Nephron (organoid): Measurements from ENCODE around the gene YTHDC1.

Experiments used
- H3K27ac Mint-ChIP-seq, 3 experiments: 2 replicates each; pipeline ENCODE4 v1.8.0; 2020; ENCODE audit warnings: mixed read lengths in 3 of 3, mild to moderate bottlenecking in 2 of 3, moderate library complexity in 1 of 3
- H3K27me3 Mint-ChIP-seq: 2 replicates; pipeline ENCODE4 v1.8.0; 2021; ENCODE audit warnings: low read depth, mild to moderate bottlenecking, moderate library complexity, mixed read lengths
- H3K36me3 Mint-ChIP-seq: 2 replicates; pipeline ENCODE4 v1.8.0; 2020; ENCODE audit warnings: low read depth, mixed read lengths
- H3K4me1 Mint-ChIP-seq: 2 replicates; pipeline ENCODE4 v1.8.0; 2020; ENCODE audit warnings: mixed read lengths
- H3K4me3 Mint-ChIP-seq, 3 experiments: 2 replicates each; pipeline ENCODE4 v1.8.0; 2020; ENCODE audit warnings: mild to moderate bottlenecking in 3 of 3, mixed read lengths in 3 of 3, moderate library complexity in 2 of 3
- H3K9me3 Mint-ChIP-seq: 2 replicates; pipeline ENCODE4 v1.8.0; 2020; ENCODE audit warnings: mixed read lengths
- TF ChIP-seq, protein P1 (sequence below), 3 experiments: fragments of 200-600 bp; sonication (generic); IDR thresholded peaks; one replicate each; pipeline ENCODE4 v1.5.0; 2021; ENCODE audit warnings: antibody characterized with exemption in 3 of 3; ENCODE audit not compliant: unreplicated experiment in 3 of 3

Gene YTHDC1

DNA sequence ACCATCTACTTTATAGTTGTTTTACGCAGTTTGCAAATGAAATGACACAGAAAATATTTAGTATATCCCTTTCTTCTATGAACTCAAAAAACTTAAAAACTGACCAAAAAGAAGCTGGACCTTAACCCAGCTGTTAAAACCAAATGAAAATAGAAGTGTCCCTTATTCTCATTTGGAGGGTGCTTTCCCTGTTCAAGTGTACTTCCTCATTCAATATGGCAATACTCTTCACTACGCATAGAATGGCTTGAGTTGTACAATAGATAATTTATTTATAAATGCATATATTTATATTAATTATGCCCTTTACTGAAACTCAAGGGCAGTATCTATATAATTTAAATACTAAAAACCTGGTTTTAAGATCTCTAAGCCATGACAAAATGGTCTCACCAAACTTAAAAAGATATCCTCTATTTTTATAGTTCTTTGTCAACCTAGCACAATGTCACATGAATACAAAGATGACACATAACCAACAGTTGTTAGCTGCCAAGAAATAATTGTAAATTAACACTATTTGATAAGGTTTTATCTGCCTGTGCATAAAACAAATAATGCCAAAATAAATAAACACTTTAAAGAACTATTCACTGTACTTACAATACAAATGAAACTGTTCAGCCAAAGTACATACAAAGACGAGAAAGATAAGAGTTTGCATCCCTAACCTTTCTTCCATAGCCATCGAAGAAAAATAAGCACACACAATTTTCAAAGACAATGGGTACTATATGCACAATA, 25.2 kb downstream of the YTHDC1 start:
- TF ChIP-seq, protein P1, sequence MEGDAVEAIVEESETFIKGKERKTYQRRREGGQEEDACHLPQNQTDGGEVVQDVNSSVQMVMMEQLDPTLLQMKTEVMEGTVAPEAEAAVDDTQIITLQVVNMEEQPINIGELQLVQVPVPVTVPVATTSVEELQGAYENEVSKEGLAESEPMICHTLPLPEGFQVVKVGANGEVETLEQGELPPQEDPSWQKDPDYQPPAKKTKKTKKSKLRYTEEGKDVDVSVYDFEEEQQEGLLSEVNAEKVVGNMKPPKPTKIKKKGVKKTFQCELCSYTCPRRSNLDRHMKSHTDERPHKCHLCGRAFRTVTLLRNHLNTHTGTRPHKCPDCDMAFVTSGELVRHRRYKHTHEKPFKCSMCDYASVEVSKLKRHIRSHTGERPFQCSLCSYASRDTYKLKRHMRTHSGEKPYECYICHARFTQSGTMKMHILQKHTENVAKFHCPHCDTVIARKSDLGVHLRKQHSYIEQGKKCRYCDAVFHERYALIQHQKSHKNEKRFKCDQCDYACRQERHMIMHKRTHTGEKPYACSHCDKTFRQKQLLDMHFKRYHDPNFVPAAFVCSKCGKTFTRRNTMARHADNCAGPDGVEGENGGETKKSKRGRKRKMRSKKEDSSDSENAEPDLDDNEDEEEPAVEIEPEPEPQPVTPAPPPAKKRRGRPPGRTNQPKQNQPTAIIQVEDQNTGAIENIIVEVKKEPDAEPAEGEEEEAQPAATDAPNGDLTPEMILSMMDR (IDR thresholded peaks at IDR 0.05; ENCODE audit: unreplicated experiment in 3 of 3), result no peak
- Mint-ChIP-seq H3K4me3 (no peak overlapping the region), H3K27ac (no peak overlapping the region), H3K27me3 (no peaks in the 10 kb centered on the region), H3K4me1 (no peaks in the 10 kb centered on the region), H3K36me3 (peaks cover 55% of the 10 kb centered on the region), H3K9me3 (no peaks in the 10 kb centered on the region)

GRCh38 chr4:68319040-68319439, 30.9 kb downstream of the YTHDC1 start:
- Mint-ChIP-seq H3K9me3 (no peaks in the 10 kb centered on the region), H3K27me3 (no peaks in the 10 kb centered on the region), H3K27ac (no peak overlapping the region), H3K36me3 (peaks cover 57% of the 10 kb centered on the region), H3K4me1 (no peaks in the 10 kb centered on the region), H3K4me3 (no peak overlapping the region)
- TF ChIP-seq, protein P1 (IDR thresholded peaks at IDR 0.05; ENCODE audit: unreplicated experiment in 3 of 3), result no peak

GRCh38 chr4:68316193-68316969, 33.5 kb downstream of the YTHDC1 start:
- no peaks in the 10 kb centered on the region for H3K4me1 Mint-ChIP-seq
- no peak overlapping the region for H3K4me3 Mint-ChIP-seq
- no peaks in the 10 kb centered on the region for H3K27me3 Mint-ChIP-seq
- no peak overlapping the region for H3K27ac Mint-ChIP-seq
- H3K36me3 Mint-ChIP-seq, result peaks cover 62% of the 10 kb centered on the region
- TF ChIP-seq, protein P1 (IDR thresholded peaks at IDR 0.05; ENCODE audit: unreplicated experiment in 3 of 3), result no peak
- no peaks in the 10 kb centered on the region for H3K9me3 Mint-ChIP-seq

DNA sequence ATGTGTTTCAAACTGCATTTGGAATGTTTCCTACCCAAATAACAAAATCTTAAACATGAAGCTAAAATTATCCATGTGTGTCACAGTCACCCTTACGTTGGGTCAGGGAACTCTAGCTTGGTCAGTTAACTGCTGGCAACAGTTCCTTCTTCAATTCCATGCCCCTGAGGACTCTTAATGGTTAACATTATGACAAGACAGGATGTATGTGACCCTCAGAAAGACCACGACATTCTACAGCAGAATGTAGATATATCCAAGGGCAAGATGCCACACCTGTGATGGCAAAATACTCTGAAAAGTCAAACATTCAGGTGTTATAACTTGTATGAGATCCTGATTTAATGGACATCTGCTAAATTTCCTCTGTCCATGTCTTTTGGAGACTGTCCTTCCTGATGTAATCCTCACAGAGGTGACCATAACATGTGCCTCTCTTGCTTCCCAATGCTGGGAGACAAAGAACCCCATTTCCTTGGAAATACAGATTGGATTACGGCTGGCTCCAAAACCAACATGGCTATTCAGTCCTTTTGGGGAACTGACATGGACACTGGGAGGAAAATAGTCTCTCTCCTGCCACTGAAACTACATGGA, 39.1 kb downstream of the YTHDC1 start:
- Mint-ChIP-seq H3K9me3 (no peaks in the 10 kb centered on the region), H3K27me3 (no peaks in the 10 kb centered on the region), H3K4me3 (no peak overlapping the region), H3K36me3 (peaks cover 35% of the 10 kb centered on the region), H3K27ac (no peak overlapping the region), H3K4me1 (no peaks in the 10 kb centered on the region)
- TF ChIP-seq, protein P1 (IDR thresholded peaks at IDR 0.05; ENCODE audit: unreplicated experiment in 3 of 3), result no peak

DNA sequence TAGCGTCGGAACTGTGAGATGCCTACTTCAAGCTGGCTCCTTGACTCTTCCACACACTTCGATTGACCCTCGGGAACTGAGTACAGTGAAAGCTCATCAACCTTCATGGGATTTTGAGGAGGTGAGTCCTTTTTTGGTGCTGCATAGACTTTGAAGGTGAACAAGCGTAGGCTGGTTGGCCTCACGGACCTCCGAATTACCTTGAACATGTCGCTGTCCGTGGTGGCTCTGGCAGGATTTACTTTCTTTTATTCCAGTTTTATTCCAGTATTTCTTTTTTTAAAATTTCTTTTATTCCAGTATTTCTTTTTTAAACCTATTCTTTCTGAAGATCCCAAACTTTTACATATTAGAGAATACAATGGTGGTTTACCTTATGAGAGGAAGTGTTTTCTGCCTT, 45.2 kb downstream of the YTHDC1 start:
- Mint-ChIP-seq H3K27ac (no peak overlapping the region), H3K9me3 (no peaks in the 10 kb centered on the region)

More for the DNA sequence above, 45.2 kb downstream of the YTHDC1 start:
- TF ChIP-seq, protein P1 (IDR thresholded peaks at IDR 0.05; ENCODE audit: unreplicated experiment in 3 of 3), result no peak
- Mint-ChIP-seq H3K27me3 (no peaks in the 10 kb centered on the region), H3K4me3 (no peak overlapping the region), H3K4me1 (no peaks in the 10 kb centered on the region), H3K36me3 (no peaks in the 10 kb centered on the region)
